Measurements from ENCODE around the gene RASA3. TPM values are rescaled to one million over a fixed set of nuclear protein-coding genes. Genes with fewer than 3 reads are reported as not detected.
A peak's percentile ranks its signal among the peaks of the same experiment; 100 is the strongest.

The RASA3 gene
- total and polyA plus RNA-seq, 2 of the 4 experiments (the other 2 are of a cell fraction): 21.0 to 31.4 TPM

- peak overlapping the region; percentile 94 for H2AK9ac ChIP-seq (replicated peaks; ENCODE audit: low read depth, low read length, poor library complexity)
- H3K27ac ChIP-seq (ENCODE audit: insufficient read depth, low read length): peak overlapping the region; percentile 98
- dilution Hi-C loops (cut with HindIII; ENCODE audit: low sequenced_read_pairs, unreplicated experiment) (no loop called here), intact Hi-C loops (cut with micrococcal nuclease) (no loop called here), in situ Hi-C loops (cut with MboI; ENCODE audit: low sequenced_read_pairs) (loop anchor here (5.0 kb wide), 1 partner anchor 65 kb away; the partner anchor contains the start of gene RASA3)
- H3K36me3 ChIP-seq (ENCODE audit: control insufficient read depth, insufficient read depth, low read length): peaks cover 13% of the 10 kb centered on the region; the same call in 1 of the 2 replicates
- no peak for ATAC-seq (ENCODE audit: low read depth)
- ChIA-PET POLR2A (ENCODE audit: unreplicated experiment) (interaction anchor here (0.7 kb wide), 1 partner anchor 63 kb away, joined by 3 read pairs; no protein-coding TSS in a partner anchor), CTCF (no interaction called here)
- peak overlapping the region; percentile 69; the same call in 1 of the 2 replicates for H3K9ac ChIP-seq (ENCODE audit: low read depth, low read length)
- no peak for DNase-seq
- peaks cover 54% of the 10 kb centered on the region for H3K4me1 ChIP-seq (ENCODE audit: control insufficient read depth, insufficient read depth, low read length)
- no peak overlapping the region for H2AK5ac ChIP-seq (ENCODE audit: low read depth, low read length)
- H3K79me1 ChIP-seq (ENCODE audit: low read depth in 1 of 2, low read length in 2 of 2): peaks cover 20 to 71% of the 10 kb centered on the region in 2 experiments
- peaks cover 12% of the 10 kb centered on the region; the same call in 1 of the 2 replicates for H3K9me1 ChIP-seq (ENCODE audit: insufficient read depth, low read length)
- peak overlapping the region in 1 of 2 experiments; percentile 86; a peak in 2 of 4 replicates for H4K8ac ChIP-seq (ENCODE audit: low read depth in 2 of 2, low read length in 2 of 2)
- peak overlapping the region; percentile 73; the same call in 1 of the 2 replicates for H3K56ac ChIP-seq (ENCODE audit: extremely low read depth, insufficient read depth, low read length)
- H4K5ac ChIP-seq (ENCODE audit: low read depth, low read length): no peak overlapping the region
- peak overlapping the region; percentile 96 for H2BK5ac ChIP-seq (ENCODE audit: low read depth, low read length, poor library complexity, severe bottlenecking)
- 0 out of 3 replicates have a peak overlapping the region, but pooled peaks have one; percentile 87 for H2BK15ac ChIP-seq (ENCODE audit: low read depth, low read length)
- no peak overlapping the region for H3K4me3 ChIP-seq (ENCODE audit: insufficient read depth, low read depth, low read length)
- peak overlapping the region; percentile 88; the same call in 1 of the 2 replicates for H3K23ac ChIP-seq (ENCODE audit: low read depth, low read length)
- H3K27me3 ChIP-seq (ENCODE audit: control insufficient read depth, insufficient read depth, low read length): no peaks in the 10 kb centered on the region
- peak overlapping the region; percentile 89; the same call in 1 of the 2 replicates for H3K14ac ChIP-seq (replicated peaks; ENCODE audit: low read depth, low read length)
- peak overlapping the region; percentile 98 for H3K4ac ChIP-seq (ENCODE audit: low read depth, low read length)
- 87% methylated on average over 3 of the region's 7 CpGs; no CpG with 5 or more reads in 1 of the 2 experiments for WGBS, 2 experiments (ENCODE audit: extremely low coverage in 2 of 2, insufficient read length in 1 of 2)
- peak overlapping the region; percentile 75; the same call in 1 of the 2 replicates for H2BK20ac ChIP-seq (ENCODE audit: low read depth, low read length)
- H4K20me1 ChIP-seq (ENCODE audit: insufficient read depth, low read length): peaks cover 11% of the 10 kb centered on the region
- H3K4me2 ChIP-seq (ENCODE audit: low read depth, low read length): peak overlapping the region; percentile 28; the same call in 1 of the 2 replicates
- no peak for TF ChIP-seq RAD21 (IDR thresholded peaks at IDR 0.05; ENCODE audit: low read length)
- no peak overlapping the region for H2AFZ ChIP-seq (replicated peaks; ENCODE audit: low read length, poor library complexity)
- peak overlapping the region; percentile 96; the same call in 1 of the 2 replicates for H4K91ac ChIP-seq (ENCODE audit: insufficient read depth, low read depth, low read length)
- H2BK120ac ChIP-seq (ENCODE audit: low read depth, low read length): peak overlapping the region; percentile 96
- BruUV-seq (replicated peaks): no TSS peak
- H3K9me3 ChIP-seq (ENCODE audit: control insufficient read depth, insufficient read depth, low read length): no peaks in the 10 kb centered on the region
- H3K18ac ChIP-seq (ENCODE audit: low read depth, low read length): no peak overlapping the region; the same call in none of the 2 replicates
Observed at GRCh38 chr13:114066956-114067355, 65.5 kb downstream of the RASA3 start.

Measured in IMR-90 (cell line).